ENCODE results near the gene PPP6R3.
A peak's percentile ranks its signal among the peaks of the same experiment; 100 is the strongest.
"Not testable (repeated sequence)": the region's sequence is repeated elsewhere in the genome, so short reads cannot be mapped to it uniquely, and the experiment has no call there.

Gene PPP6R3

GRCh38 chr11:68436162-68436888, 24.2 kb upstream of the PPP6R3 start:
- DNase-seq: no peak

- DNase-seq: no peak
These were observed 23.3 kb upstream of the PPP6R3 start for GRCh38 chr11:68436985-68437926.

- DNase-seq: no peak
These were observed 22.5 kb upstream of the PPP6R3 start for GRCh38 chr11:68437927-68438657.

- DNase-seq: no peak
These were observed 21.8 kb upstream of the PPP6R3 start for GRCh38 chr11:68438658-68439259.

- no peak for DNase-seq
These were observed 21.0 kb upstream of the PPP6R3 start for GRCh38 chr11:68439355-68440065.

- DNase-seq: no peak
These were observed 20.3 kb upstream of the PPP6R3 start for GRCh38 chr11:68440224-68440623.

- no peak for DNase-seq
These were observed 18.9 kb upstream of the PPP6R3 start for GRCh38 chr11:68441466-68442230.

GRCh38 chr11:68442433-68442832, 18.1 kb upstream of the PPP6R3 start:
- DNase-seq: no peak

- DNase-seq: no peak
These were observed 16.0 kb upstream of the PPP6R3 start for GRCh38 chr11:68444566-68444965.

- DNase-seq: no peak
These were observed 15.0 kb upstream of the PPP6R3 start for GRCh38 chr11:68445531-68446035.

GRCh38 chr11:68446046-68446725, 14.4 kb upstream of the PPP6R3 start:
- no peak for DNase-seq

GRCh38 chr11:68447015-68447801, 13.3 kb upstream of the PPP6R3 start:
- DNase-seq: peak; percentile 36

GRCh38 chr11:68447914-68448313, 12.6 kb upstream of the PPP6R3 start:
- DNase-seq: not testable (repeated sequence)

- no peak for DNase-seq
These were observed 11.9 kb upstream of the PPP6R3 start for GRCh38 chr11:68448604-68449011.

GRCh38 chr11:68449951-68450350, 10.6 kb upstream of the PPP6R3 start:
- no peak for DNase-seq

GRCh38 chr11:68450711-68451110, 9.8 kb upstream of the PPP6R3 start:
- no peak for DNase-seq

GRCh38 chr11:68454767-68455166, 5.8 kb upstream of the PPP6R3 start:
- DNase-seq: no peak

- no peak for DNase-seq
These were observed 5.1 kb upstream of the PPP6R3 start for GRCh38 chr11:68455485-68455884.

- DNase-seq: no peak
These were observed 3.2 kb upstream of the PPP6R3 start for GRCh38 chr11:68457216-68457897.

All from NCI-H526 treated with DMSO at 0.1 percent for 48 hours (cell line).